OCI-LY7 (cell line): ENCODE results near the gene PAH.

ENCODE experiments used
- EZH2phosphoT487 ChIP-seq: fragments of 200-600 bp; sonication (generic); IDR thresholded peaks from 2 replicates; pipeline ENCODE4 v1.6.1; 2018; ENCODE audit warnings: low read depth, borderline replicate concordance, mild to moderate bottlenecking, mixed run types, antibody characterized with exemption, low read length, moderate library complexity, mixed read lengths
- TF ChIP-seq, protein P1 (sequence below): fragments of 200-600 bp; sonication (generic); conservative IDR thresholded peaks from 2 replicates; pipeline ENCODE4 v1.5.1; 2014; ENCODE audit warnings: mild to moderate bottlenecking, antibody characterized with exemption, low read length, moderate library complexity, mixed read lengths

DNA sequence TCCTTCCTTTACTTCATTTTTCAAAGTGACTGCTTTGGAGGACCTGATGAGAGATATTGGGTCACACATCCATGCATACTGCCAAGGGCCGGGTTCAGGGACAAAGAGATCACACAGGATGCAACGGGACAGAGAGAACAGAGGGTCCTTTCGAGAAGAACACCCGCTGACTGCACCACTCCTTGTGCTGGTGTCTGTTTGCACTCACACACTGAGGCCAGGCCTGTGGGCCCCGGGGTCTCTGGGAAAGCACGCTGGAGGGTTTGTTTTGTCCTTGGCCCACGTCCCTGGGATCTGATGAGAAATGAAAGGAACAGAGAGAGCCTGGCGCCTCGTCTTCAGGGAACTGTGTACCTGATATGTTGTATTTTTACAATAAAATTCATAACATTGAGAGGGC, 42.2 kb downstream of the PAH start:
- TF ChIP-seq, protein P1, sequence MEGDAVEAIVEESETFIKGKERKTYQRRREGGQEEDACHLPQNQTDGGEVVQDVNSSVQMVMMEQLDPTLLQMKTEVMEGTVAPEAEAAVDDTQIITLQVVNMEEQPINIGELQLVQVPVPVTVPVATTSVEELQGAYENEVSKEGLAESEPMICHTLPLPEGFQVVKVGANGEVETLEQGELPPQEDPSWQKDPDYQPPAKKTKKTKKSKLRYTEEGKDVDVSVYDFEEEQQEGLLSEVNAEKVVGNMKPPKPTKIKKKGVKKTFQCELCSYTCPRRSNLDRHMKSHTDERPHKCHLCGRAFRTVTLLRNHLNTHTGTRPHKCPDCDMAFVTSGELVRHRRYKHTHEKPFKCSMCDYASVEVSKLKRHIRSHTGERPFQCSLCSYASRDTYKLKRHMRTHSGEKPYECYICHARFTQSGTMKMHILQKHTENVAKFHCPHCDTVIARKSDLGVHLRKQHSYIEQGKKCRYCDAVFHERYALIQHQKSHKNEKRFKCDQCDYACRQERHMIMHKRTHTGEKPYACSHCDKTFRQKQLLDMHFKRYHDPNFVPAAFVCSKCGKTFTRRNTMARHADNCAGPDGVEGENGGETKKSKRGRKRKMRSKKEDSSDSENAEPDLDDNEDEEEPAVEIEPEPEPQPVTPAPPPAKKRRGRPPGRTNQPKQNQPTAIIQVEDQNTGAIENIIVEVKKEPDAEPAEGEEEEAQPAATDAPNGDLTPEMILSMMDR, result no peak
- no peak for TF ChIP-seq EZH2phosphoT487
